HL-60 (cell line): ENCODE data around the gene WFDC12.
A peak's percentile ranks its signal among the peaks of the same experiment; 100 is the strongest.
"Not testable (repeated sequence)": the region's sequence is repeated elsewhere in the genome, so short reads cannot be mapped to it uniquely, and the experiment has no call there.

Experiments
- DNase-seq, 2 experiments: peaks; one replicate each; pipeline ENCODE4 v3.0.0-alpha.2; 2010 to 2020; ENCODE audit warnings: low read depth in 1 of 2, low spot score in 1 of 2
- H3K27ac ChIP-seq: fragments of 250-450 bp; sonication (Bioruptor Pico); replicated peaks from 2 replicates; pipeline ENCODE4 v1.5.1; 2020; ENCODE audit warnings: mild to moderate bottlenecking, moderate library complexity
- H3K27me3 ChIP-seq: fragments of 250-450 bp; sonication (Bioruptor Pico); 2 replicates; pipeline ENCODE4 v1.5.1; 2021; ENCODE audit warnings: mild to moderate bottlenecking, moderate library complexity; ENCODE audit not compliant: insufficient read depth, poor library complexity, severe bottlenecking
- H3K4me3 ChIP-seq: replicated peaks from 2 replicates; pipeline ENCODE4 v1.5.1; 2011; ENCODE audit warnings: mild to moderate bottlenecking, control low read depth, low read length; ENCODE audit not compliant: insufficient read depth
- CTCF ChIP-seq: IDR thresholded peaks from one replicate; pipeline ENCODE4 v1.5.1; 2011; ENCODE audit warnings: low read length, control low read depth, inconsistent platforms; ENCODE audit not compliant: insufficient read depth
- GABPA ChIP-seq: IDR thresholded peaks from 2 replicates; pipeline ENCODE4 v1.6.1; 2012; ENCODE audit warnings: low read depth
- POLR2AphosphoS5 ChIP-seq: IDR thresholded peaks from 2 replicates; pipeline ENCODE4 v1.6.1; 2012; ENCODE audit warnings: low read depth
- REST ChIP-seq: IDR thresholded peaks from 2 replicates; pipeline ENCODE4 v1.6.1; 2012; ENCODE audit warnings: low read depth; ENCODE audit not compliant: insufficient replicate concordance
- SPI1 ChIP-seq: IDR thresholded peaks from 2 replicates; pipeline ENCODE4 v1.6.1; 2012; ENCODE audit warnings: low read depth, mild to moderate bottlenecking, borderline replicate concordance

WFDC12 gene

GRCh38 chr20:45163083-45163803 lies 39.0 kb upstream of the WFDC12 start:
- Histone ChIP-seq H3K27ac (no peak overlapping the region), H3K27me3 (peaks cover 3% of the 10 kb centered on the region), H3K4me3 (no peak overlapping the region)
- TF ChIP-seq GABPA (no peak), CTCF (no peak)
- DNase-seq = no peak

- H3K4me3 ChIP-seq = no peak overlapping the region
- no peak for DNase-seq
- no peaks in the 10 kb centered on the region for H3K27me3 ChIP-seq
- H3K27ac ChIP-seq = no peak overlapping the region
- no peak for TF ChIP-seq SPI1
- TF ChIP-seq REST = no peak
- no peak for TF ChIP-seq POLR2AphosphoS5
- TF ChIP-seq GABPA = no peak
- no peak for TF ChIP-seq CTCF
Measured at GRCh38 chr20:45157962-45158361, 33.7 kb upstream of the WFDC12 start.

GRCh38 chr20:45156713-45157112 lies 32.4 kb upstream of the WFDC12 start:
- TF ChIP-seq SPI1 (peak; percentile 85), POLR2AphosphoS5 (no peak)
- H3K4me3 ChIP-seq = no peak overlapping the region
- peak; percentile 42 to 70 for DNase-seq
- H3K27ac ChIP-seq = no peak overlapping the region
- H3K27me3 ChIP-seq = no peaks in the 10 kb centered on the region

GRCh38 chr20:45154794-45155193 lies 30.5 kb upstream of the WFDC12 start:
- H3K4me3 ChIP-seq, DNase-seq, H3K27ac ChIP-seq, H3K27me3 ChIP-seq: not testable (repeated sequence)
- 0 out of 2 replicates have a peak, but pooled peaks have one; percentile 14 for TF ChIP-seq SPI1

GRCh38 chr20:45154183-45154582 lies 29.9 kb upstream of the WFDC12 start:
- H3K4me3 ChIP-seq = no peak overlapping the region
- DNase-seq = no peak
- H3K27me3 ChIP-seq = no peaks in the 10 kb centered on the region
- no peak for TF ChIP-seq GABPA
- TF ChIP-seq SPI1 = no peak
- no peak for TF ChIP-seq CTCF
- no peak overlapping the region for H3K27ac ChIP-seq

- peak in 1 of 2 experiments; percentile 42 for DNase-seq
- no peak overlapping the region for H3K27ac ChIP-seq
- no peak for TF ChIP-seq CTCF
- peak; percentile 17; the same call in 1 of the 2 replicates for TF ChIP-seq SPI1
- TF ChIP-seq REST = no peak
- no peak overlapping the region for H3K4me3 ChIP-seq
- H3K27me3 ChIP-seq = no peaks in the 10 kb centered on the region
Measured at GRCh38 chr20:45153752-45154151, 29.5 kb upstream of the WFDC12 start.
